Hindlimb muscle (tissue), 1 donor: ENCODE results near the gene SPANXA1. TPM values are rescaled to one million over a fixed set of nuclear protein-coding genes. Genes with fewer than 3 reads are reported as not detected.
"Not testable (repeated sequence)": the region's sequence is repeated elsewhere in the genome, so short reads cannot be mapped to it uniquely, and the experiment has no call there.

Experiments
- DNase-seq: peaks from one replicate; pipeline ENCODE4 v3.0.0-alpha.2; 2013
- polyA plus RNA-seq: library from polyadenylated mRNA; unstranded; fragments of 120-200 nt; gene quantifications from one replicate; pipeline ENCODE4 v1.2.1, GENCODE V29; 2013; ENCODE audit not compliant: insufficient read length

Gene SPANXA1
- polyA plus RNA-seq: not detected

DNA sequence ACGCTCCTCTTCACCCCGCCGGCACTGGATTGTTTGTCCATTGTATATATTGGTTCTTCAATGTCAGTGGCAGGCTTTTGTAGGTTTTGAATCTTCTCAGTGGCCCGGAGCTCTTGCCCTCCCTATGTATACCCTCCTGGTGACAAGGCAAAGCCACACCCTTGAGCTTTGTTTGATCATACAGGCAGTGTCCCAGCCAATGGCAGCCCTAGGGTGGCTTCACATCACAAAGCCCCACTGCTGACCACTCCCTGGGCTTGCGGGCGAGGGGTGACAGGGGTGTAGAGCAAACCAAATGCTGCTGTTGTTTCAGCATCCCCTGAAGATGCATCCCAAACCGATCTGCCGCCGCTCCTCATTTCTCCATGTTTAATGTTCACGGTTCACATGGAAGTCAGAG is at the start of gene SPANXA1:
SPANXA1 (minus strand) TSS at position 101 of the 400 bp plus-strand sequence; CDS start at position 41, 60 bp downstream.
- DNase-seq: not testable (repeated sequence)

DNA sequence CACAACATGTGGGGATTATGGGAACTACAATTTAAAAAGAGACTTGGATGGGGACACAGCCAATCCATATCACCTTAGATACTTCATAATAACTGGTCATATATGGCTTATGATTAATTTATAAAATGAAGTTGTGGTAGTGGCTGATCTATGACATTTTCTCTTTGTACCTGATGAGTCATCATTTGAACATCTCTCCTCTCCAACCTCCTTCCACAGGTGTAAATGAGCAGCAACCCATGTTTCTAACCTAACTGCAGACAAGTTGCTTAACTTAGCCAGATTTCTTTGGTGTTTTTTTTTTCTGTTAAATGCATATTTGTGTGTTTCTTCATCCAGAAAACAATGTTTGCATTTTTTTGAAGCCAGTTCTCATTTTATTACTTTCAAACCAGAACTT is 47.6 kb upstream of the SPANXA1 start:
- no peak for DNase-seq

GRCh38 chrX:141619336-141619735 is 34.8 kb upstream of the SPANXA1 start:
- DNase-seq: no peak

GRCh38 chrX:141609111-141609510 is 24.6 kb upstream of the SPANXA1 start:
- DNase-seq: no peak

- not testable (repeated sequence) for DNase-seq
These were observed 4.9 kb upstream of the SPANXA1 start, which contains the start of gene SPANXA2 for GRCh38 chrX:141589408-141589807. TSS of gene SPANXA2 (plus strand) at chrX:141589708. CDS start at chrX:141589768, 60 bp downstream.

DNA sequence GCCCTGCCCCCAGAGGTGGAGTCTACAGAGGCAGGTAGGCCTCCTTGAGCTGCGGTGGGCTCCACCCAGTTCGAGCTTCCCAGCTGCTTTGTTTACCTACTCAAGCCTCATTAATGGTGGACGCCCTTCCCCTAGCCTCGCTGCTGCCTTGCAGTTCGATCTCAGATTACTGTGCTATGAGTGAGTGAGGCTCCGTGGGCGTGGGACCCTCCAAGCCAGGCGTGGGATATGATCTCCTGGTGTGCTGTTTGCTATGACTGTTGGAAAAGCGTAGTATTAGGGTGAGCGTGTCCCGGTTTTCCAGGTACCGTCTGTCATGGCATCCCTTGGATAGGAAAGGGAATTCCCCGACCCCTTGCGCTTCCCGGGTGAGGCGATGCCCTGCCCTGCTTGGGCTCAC is 42.0 kb downstream of the SPANXA1 start:
- not testable (repeated sequence) for DNase-seq

Other genes starting within 250 kb of the SPANXA1 start
- not detected for gene SPANXA2, start 5.0 kb upstream of the SPANXA1 start, polyA plus RNA-seq
- gene SPANXD, start 114.0 kb upstream of the SPANXA1 start, polyA plus RNA-seq: not detected